ENCODE data around the gene DOCK10.

GRCh38 chr2:224865016-224865415 lies 177.3 kb downstream of the DOCK10 start:
- TF ChIP-seq POLR2A (IDR thresholded peaks at IDR 0.05; ENCODE audit: low read length): no peak
- TF ChIP-seq GATA1 (IDR thresholded peaks at IDR 0.05; ENCODE audit: low read depth, low read length): no peak

Measured in erythroblast (primary cell).